GM19023 (cell line): Measurements from ENCODE around the gene OR6C75.
"Not testable (repeated sequence)": the region's sequence is repeated elsewhere in the genome, so short reads cannot be mapped to it uniquely, and the experiment has no call there.

Experiments
- ATAC-seq: cut with Tn5 transposase; IDR thresholded peaks from one replicate; pipeline ENCODE4 v1.9.1; 2021; ENCODE audit warnings: mild to moderate bottlenecking, moderate library complexity; ENCODE audit not compliant: unreplicated experiment

Gene OR6C75

DNA sequence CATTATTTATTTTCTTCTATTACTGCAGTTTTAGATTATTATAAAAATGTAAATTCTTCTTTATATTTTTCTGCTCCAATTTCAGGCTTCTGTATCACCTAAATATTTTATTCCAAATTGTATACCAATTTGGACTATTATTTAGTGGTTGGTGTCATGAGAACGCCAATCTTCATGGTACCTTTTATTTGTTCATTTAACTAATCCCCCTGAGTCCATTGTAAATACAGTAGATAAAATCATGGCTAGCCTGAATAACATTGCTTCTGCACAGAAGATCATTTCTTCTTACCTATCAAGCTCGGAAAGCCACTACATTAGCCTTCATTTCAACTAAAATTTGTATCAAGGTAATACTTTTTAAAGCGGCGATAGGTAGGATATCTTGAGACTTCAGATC, at the start of gene OR6C75:
OR6C75 (plus strand) TSS at position 301 of the 400 bp plus-strand sequence. CDS start 2,136 bp downstream, outside the sequence.
- no peak for ATAC-seq

DNA sequence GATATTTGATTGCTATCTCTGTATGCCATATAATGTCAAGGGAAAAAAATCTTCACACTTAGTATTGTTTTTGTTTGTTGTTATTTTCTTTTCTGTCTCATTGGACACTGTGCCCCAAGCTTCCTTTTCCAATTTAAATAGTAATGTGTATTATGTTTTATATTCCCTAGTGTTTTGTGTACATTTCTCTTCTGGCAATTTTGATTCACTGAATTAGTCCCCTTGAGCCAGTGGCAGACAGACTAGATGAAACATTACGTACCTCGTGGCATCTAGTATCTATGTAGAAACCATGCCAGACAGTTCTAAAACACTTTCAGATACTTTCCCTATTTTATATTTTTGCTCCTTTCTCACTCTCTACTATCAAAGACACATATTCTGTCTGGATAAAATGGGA, 48.7 kb upstream of the OR6C75 start, which contains the start of gene OR6C1:
OR6C1 (plus strand) TSS at position 301 of the 400 bp plus-strand sequence. CDS start 6,257 bp downstream, outside the sequence.
- no peak for ATAC-seq

DNA sequence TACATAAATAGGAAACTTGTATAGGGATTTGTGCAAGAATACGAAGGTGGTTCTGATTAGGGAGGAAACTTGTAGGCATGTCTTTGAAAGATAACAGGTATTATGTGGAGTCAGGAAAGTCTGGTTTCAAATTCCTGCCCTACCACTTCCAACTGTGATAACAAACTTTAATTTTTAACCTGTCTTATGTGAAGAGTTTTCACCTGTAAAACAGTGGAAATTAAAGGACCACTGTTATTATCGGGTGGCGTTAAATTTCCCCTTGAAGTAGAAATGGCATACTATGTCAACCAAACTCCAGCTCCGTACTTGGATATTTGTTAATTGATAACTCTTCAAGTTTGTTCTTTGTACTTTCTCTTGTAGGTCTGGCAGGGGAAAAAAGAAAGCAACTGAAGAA, 42.6 kb upstream of the OR6C75 start:
- ATAC-seq: no peak

DNA sequence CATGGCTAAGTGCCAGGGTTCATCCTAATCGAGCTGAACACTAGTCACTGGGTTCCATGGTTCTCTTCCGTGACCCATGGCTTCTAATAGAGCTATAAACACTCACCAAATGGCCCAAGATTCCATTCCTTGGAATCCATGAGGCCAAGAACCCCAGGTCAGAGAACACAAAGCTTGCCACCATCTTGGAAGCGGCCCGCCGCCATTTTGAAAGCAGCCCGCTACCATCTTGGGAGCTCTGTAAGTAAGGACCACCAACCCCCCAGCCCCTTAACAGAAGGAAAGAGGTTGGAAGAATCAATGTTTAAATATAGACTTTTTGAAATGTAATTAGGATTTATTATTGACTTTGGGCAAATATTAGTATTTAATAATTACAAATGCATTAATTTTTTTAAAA, 37.0 kb upstream of the OR6C75 start:
- not testable (repeated sequence) for ATAC-seq

DNA sequence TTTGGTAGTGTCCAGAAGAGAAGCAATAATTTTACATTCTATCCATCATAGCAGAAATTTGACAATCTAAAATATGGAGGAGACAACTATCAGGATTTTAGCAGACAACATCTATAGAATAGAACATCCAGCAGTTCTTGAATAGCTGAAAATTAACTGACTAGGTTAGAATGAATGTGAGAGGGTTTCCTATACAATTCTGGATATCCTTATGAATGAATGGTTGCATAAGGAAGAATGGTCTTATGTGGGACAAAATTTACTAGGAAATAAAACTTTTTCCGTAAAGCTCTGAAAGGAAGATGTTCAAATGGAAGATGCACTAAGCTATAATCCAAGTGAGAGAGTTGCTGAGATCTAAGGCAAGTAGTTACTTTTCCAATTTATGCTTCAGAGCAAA, 32.3 kb upstream of the OR6C75 start, which contains the start of gene OR6C3:
OR6C3 (plus strand) TSS at position 301 of the 400 bp plus-strand sequence. CDS start 955 bp downstream, outside the sequence.
- ATAC-seq: no peak

DNA sequence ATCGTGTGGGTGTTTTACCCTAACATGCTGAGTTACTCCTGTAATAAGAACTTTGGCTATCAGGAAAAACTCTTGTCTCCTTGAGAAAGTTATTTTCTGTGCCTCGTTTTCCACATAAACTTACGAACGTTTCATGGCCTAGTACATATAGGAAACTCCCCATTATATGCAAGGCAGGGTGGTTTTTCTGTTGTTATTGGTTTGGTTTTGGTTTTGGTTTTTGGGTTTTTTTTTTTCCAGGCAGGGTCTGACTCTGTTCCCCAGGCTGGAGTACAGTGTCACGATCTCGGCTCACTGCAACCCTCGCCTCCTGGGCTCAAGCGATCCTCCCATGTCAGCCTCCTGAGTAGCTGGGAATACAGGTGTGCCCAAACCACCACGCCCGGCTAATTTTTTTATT, 26.8 kb upstream of the OR6C75 start:
- ATAC-seq: no peak

DNA sequence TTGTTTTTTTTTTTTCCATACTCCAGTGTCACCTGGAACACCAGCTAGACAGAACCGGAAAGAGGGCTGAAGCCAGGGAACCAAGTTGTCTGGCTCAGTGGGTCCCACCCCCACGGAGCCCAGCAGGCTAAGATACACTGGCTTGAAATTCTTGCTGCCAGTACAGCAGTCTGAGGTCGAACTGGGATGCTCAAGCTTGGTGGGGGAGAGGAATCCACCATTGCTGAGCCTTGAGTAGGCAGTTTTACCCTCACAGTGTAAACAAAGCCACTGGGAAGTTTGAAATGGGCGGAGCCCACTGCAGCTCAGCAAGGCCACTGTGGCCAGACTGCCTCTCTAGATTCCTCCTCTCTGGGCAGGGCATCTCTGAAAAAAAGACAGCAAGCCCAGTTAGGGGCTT, 7.4 kb upstream of the OR6C75 start:
- ATAC-seq: not testable (repeated sequence)

DNA sequence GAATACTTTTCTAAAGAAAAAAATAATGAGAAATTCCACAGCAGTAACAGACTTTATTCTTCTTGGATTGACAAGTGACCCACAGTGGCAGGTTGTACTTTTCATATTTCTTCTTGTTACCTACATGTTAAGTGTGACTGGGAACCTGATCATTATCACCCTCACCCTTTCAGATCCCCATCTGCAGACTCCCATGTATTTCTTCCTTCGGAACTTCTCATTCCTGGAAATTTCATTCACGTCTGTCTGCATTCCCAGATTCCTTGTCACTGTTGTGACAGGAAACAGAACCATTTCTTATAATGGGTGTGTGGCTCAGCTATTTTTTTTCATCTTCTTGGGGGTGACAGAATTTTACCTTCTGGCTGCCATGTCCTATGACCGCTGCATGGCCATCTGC, 2.3 kb downstream of the OR6C75 start:
- ATAC-seq: no peak

DNA sequence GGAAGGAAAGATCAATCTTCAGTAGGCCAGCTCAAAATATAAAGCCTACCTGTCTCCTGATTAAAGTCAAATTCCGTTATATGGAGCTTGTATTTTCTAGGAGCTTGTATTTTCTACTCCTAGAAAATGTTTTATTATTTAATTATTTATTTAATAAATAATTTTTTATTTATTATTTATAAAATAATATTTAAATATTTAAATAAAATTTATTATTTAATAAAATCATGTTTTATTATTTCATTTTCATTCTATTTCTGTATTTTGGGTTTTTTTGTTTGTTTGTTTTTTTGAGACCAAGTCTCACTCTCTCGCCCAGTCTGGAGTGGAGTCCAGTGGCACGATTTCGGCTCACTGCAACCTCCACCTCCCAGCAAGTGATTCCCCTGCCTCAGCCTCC, 9.7 kb downstream of the OR6C75 start:
- ATAC-seq: no peak

DNA sequence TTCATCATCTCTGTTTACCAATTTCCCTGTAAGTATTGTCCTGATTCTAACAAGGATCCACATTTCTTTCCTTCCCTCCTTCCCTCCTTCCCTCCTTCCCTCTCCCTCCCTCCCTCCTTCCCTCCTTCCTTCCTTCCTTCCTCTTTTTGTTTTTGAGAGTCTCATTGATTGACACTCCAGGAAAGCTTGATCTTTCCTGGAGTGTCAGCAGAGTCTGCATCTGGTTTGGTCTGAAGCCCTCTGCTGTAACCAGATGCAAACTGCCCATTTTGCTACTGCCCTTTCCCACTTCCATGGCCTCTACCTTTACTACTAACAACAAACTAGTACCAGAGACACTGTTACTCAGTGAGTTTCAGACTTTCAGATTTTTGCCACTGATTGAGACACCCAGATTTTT, 23.1 kb downstream of the OR6C75 start:
- ATAC-seq: no peak

DNA sequence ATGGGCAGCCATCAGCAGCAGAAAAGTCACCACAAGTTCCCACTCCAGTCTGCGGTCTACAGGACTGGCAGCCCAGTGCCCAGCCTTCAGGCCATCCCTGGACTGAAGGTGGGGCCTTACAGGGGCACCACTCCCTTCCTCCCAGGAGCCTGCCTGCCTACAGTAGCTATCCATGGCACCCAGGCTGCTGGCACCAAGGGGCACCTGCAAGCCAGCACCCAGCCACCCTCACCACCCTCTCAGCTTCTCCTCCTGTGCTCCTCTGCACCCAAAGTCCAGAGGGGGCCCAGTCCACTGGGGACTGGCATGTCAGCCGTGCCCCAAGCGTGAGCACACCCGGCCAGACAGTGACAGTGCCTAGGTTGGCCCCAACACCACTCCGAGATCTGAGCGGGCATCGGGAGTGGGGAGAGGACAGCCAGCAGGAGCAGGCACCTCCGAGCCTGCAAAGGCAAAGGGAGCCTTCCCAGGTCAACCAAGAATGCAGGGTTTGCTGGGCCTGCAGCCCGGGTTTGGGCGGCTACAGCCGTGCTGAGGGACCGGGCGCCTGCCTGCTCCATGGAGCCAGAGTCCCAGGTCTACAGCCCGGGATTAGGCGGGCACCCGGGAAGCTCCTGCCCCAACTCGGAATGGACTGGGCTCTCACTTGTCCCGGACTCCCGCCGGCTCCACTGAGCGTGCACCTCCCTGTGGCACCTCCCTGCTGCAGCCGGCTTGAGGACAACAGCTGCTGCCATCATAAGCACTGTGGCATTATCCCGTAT, 29.4 kb downstream of the OR6C75 start:
- no peak for ATAC-seq

DNA sequence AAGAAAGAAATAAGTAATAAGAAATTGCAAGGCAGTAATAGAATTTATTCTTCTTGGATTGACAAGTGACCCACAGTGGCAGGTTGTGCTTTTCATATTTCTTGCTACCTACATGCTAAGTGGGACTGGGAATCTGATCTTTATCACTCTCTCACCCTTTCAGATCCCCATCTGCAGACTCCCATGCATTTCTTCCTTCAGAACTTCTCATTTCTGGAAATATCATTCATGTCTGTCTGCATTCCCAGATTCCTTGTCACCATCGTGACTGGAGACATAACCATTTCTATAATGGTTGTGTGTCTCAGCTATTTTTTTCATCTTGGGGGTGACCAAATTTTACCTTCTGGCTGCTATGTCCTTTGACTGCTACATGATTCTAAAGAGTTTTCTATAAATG, 33.6 kb downstream of the OR6C75 start:
- ATAC-seq: no peak

DNA sequence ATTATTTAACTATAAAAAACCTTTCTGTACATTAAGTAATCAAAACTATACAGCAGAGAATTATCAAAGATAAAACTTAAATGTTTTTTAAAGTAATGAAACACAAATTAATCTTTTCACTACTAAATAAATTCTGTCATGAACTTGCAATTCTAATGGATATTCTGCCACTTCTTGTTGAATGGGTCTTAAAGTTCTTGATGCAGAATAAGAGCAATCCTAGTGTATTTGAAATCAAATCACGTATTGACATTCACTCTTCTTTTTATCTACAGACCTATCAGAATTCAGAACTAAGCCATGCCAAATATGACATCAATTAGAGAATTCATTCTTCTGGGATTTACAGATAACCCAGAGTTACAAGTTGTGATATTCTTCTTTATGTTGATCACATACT, 37.5 kb downstream of the OR6C75 start, which contains the start of gene OR6C65:
OR6C65 (plus strand) TSS at position 301 of the 400 bp plus-strand sequence; CDS start at position 301, 0 bp downstream.
- ATAC-seq: no peak

DNA sequence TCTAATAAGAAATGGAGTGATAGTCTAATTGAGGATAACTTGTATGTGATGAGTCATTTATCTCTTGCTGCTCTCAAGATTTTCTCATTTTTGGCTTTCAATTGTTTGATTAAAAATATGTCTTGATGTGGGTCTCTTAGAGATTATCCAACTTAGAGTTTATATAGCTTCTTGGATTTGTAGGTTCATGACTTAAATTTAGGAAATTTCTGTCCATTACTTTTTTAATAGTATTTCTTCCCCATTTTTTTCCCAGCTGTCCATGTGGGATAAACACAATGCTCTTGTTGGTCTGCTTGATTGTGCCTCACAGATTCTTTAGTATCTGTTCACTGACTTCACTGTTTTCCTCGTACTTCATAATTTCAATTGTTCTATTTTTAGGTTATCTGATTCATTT, 45.1 kb downstream of the OR6C75 start:
- no peak for ATAC-seq

DNA sequence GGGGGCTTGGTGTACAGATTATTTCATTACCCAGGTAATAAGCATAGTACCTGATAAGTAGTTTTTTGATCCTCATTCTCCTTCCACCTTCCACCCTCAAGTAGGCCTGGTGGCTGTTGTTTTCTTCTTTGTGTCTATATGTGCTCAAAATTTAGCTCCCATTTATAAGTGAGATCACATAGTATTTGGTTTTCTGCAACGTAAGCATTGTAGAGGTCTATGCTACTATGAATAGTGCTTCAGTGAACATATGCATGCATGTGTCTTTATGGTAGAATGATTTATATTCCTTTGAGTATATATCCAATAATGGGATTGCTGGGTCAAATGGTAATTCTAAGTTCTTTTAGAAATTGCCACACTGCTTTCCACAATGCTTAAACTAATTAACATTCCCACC, 46.4 kb downstream of the OR6C75 start:
- not testable (repeated sequence) for ATAC-seq

DNA sequence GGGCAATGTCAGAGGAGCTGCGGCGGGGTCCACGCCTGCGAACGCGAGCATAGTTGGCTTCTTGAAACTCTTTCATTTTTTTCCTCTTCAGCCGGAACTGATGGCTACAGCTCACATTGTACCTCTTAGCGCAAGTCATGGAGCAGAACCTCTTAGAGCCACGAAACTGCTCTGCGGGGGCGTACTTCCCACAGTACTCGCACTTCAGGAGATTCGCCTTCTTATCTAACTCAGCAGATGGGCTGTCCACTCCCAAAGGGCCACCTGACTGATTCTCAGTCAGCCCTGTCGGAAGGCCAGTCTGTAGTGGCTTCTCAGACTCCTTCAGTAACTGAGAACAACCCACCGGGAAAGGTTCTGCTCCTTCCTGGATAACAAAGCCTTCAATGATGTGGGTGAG, 49.4 kb downstream of the OR6C75 start:
- not testable (repeated sequence) for ATAC-seq

DNA sequence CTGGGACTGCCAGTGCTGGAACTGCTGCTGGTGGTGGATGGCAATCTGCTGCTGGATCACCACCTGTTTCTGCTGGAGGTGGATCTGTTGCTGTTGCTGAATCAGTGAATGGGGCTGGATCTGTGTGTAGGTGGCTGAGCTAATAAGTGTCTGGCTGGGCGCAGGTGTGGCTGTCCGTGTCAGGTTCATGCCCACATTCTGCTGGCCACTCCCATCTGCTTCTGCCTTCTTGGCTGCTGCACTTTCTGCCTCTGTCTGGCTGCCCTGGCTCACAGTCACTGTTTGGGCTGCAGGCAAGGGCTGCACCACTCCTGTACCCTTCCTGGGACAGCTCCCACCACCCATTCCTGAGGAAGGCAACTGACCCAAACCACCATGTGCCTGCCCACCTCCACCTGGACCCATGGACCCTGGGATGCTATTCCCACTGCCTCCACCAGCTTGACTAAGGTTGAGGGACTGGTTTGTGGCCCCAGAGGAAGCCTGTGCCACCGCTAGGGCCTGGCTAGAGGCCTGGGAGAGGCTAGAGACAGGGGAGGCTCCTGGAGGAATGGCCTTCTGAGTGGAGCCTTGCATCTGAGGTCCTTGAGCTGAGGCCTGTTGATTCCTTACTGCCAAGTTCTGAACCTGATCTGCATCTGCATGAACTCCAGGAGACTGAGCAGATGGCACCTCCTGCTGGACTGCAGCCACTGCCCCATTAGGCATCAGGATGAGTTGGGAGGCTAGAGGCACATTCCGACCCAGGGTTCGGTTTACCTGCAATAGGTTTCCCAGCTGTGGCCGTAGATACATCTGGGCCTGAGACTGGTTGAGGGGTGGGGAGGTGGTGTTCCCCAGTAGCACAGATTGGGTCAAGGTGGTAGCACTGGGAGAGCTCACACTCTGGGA, 51.0 kb downstream of the OR6C75 start:
- not testable (repeated sequence) for ATAC-seq

DNA sequence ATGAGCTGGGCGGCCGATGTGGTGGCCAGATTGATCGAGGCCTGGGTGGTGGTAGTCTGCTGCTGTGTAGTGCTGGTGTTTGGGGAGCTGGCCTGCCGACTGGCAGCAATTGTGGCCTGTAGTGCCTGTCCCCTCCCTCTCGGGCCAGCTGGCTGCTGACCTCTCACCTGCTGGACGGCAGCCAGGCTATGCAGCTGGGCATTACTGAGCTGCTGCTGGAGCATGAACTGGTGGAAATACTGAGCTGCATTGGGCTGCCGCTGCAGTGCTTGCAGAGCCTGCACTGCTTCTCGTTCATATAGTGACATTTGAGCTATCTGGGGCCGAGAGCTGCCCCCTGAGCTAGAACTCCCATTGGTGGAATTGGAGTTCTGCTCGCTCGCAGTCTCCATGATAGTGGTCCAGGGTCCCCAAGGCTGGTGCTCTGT, 51.6 kb downstream of the OR6C75 start:
- not testable (repeated sequence) for ATAC-seq

DNA sequence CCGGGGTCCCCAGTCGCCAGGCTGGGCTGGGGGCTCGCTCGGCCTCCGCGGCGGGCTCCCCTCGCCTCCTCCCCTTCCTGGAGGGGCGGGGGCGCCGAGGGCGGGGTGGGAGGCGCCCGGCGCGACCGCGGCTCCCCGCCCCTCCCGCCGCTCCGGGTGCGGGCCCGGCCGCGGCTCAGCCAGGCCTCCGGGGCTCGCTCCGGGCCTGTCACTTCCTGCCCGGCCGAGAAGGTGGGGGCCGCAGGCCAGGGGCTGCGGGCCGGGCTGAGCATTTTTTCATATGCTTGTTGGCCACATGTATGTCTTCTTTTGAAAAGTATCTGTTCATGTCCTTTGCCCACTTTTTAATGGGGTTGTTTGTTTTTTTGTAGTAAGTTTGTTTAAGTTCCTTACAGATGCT, 52.1 kb downstream of the OR6C75 start:
- not testable (repeated sequence) for ATAC-seq

DNA sequence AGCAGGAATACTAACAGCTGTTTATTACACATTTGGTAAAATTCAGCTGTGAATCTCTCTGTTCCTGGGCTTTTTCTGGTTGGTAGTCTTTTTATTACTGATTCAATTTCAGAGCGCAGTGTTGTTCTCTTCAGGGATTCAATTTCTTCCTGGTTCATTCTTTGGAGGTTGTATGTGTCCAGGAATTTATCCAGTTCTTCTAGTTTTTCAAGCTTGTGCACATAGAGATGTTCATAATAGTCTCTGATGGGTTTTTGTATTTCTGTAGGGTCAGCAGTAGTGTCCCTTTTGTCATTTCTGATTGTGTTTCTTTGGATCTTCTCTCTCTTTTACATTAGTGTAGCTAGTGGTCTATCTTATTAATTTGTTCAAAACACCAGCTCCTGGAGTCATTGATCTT, 54.2 kb downstream of the OR6C75 start:
- ATAC-seq: no peak
